ENCODE data around the gene MEX3D.

GRCh38 chr19:1525343-1525742 lies 42.8 kb downstream of the MEX3D start:
- TF ChIP-seq CTCF (conservative IDR thresholded peaks at IDR 0.05; ENCODE audit: low read depth, low read length) (no peak), POLR2A (IDR thresholded peaks at IDR 0.05; ENCODE audit: low read depth, low read length) (no peak), CEBPB (IDR thresholded peaks at IDR 0.05; ENCODE audit: low read depth, low read length) (no peak), RAD21 (IDR thresholded peaks at IDR 0.05; ENCODE audit: low read length) (no peak), USF2 (IDR thresholded peaks at IDR 0.05; ENCODE audit: low read depth, low read length) (no peak), MAZ (IDR thresholded peaks at IDR 0.05; ENCODE audit: borderline replicate concordance, low read depth, low read length) (no peak), SMC3 (IDR thresholded peaks at IDR 0.05; ENCODE audit: low read depth, low read length) (no peak), RCOR1 (IDR thresholded peaks at IDR 0.05; ENCODE audit: insufficient replicate concordance, low read length) (no peak), CHD1 (IDR thresholded peaks at IDR 0.05; ENCODE audit: low read depth, low read length) (no peak), ELK1 (IDR thresholded peaks at IDR 0.05; ENCODE audit: borderline replicate concordance, low read depth, low read length) (no peak), BHLHE40 (IDR thresholded peaks at IDR 0.05; ENCODE audit: low read depth, low read length) (no peak), MAFK (IDR thresholded peaks at IDR 0.05; ENCODE audit: low read depth, low read length) (no peak), MXI1 (IDR thresholded peaks at IDR 0.05; ENCODE audit: borderline replicate concordance, low read depth, low read length) (no peak), RFX5 (IDR thresholded peaks at IDR 0.05; ENCODE audit: low read depth, low read length) (no peak)

All from IMR-90 (cell line).